K562 (cell line): ENCODE measurements around the gene LTN1. TPM values are rescaled to one million over a fixed set of nuclear protein-coding genes. Genes with fewer than 3 reads are reported as not detected.
A peak's percentile ranks its signal among the peaks of the same experiment; 100 is the strongest.

Source experiments
- ATAC-seq: fragments of 200-7000 bp; cut with Tn5 transposase; 3 replicates; pipeline ENCODE4 v1.9.1; 2020; ENCODE audit warnings: moderate library complexity
- BruUV-seq: library from RNA; stranded (reverse); fragments of 400-500 nt; replicated peaks from 2 replicates; lab custom pipeline; 2021; lab: Mats Ljungman, UMichigan
- CTCF ChIA-PET: fragments of 300-600 bp; formaldehyde crosslinking; extraction: SDS; loops from one replicate; lab custom pipeline; 2021; ENCODE audit warnings: low intra/inter-chr PET ratio; lab: Yijun Ruan, JAX
- POLR2A ChIA-PET: fragments of 300-600, 350-650 bp; sonication (Branson Sonifier 250); formaldehyde crosslinking; extraction: SDS; loops from one replicate; lab custom pipeline; 2021; ENCODE audit warnings: antibody characterized with exemption, inconsistent platforms; lab: Yijun Ruan, JAX
- DNase-seq, 4 experiments: peaks; one replicate each; pipeline versions ENCODE4 v3.0.0 to v3.0.0-alpha.2; 2011 to 2018; ENCODE audit warnings: low spot score in 3 of 4, mixed read lengths in 3 of 4; ENCODE audit errors: extremely low read depth in 1 of 4
- FAIRE-seq: peaks from 2 replicates; lab custom pipeline; 2011; peaks lifted over from hg19 to GRCh38; lab: Jason Lieb, UNC
- H2AFZ ChIP-seq: 2 replicates; pipeline ENCODE4 v1.6.0; 2011; ENCODE audit warnings: low read depth, low read length, control low read depth, inconsistent platforms
- H3K27ac ChIP-seq: fragments of 200-600 bp; 3 replicates; pipeline ENCODE4 v1.8.0; 2011; ENCODE audit warnings: low read depth, mild to moderate bottlenecking, control low read depth, inconsistent platforms, low read length, moderate library complexity, mixed read lengths; ENCODE audit errors: extremely low read depth
- H3K27me3 ChIP-seq, 2 experiments: fragments of 300-600 bp in 1 of 2; 2 replicates in 1 of 2; 3 replicates in 1 of 2; pipeline versions ENCODE4 v1.6.0 to v1.8.0; 2011; ENCODE audit warnings: inconsistent platforms in 2 of 2, low read length in 2 of 2, mild to moderate bottlenecking in 1 of 2, mixed read lengths in 1 of 2, moderate library complexity in 1 of 2; ENCODE audit not compliant: control insufficient read depth in 2 of 2, insufficient read depth in 2 of 2
- H3K36me3 ChIP-seq: fragments of 300-600 bp; 3 replicates; pipeline ENCODE4 v1.8.0; 2011; ENCODE audit warnings: mild to moderate bottlenecking, low read length, inconsistent platforms; ENCODE audit not compliant: control insufficient read depth, insufficient read depth
- H3K4me1 ChIP-seq, 2 experiments: fragments of 200-600 bp in 1 of 2; replicated peaks in 1 of 2; 2 replicates in 1 of 2; 3 replicates in 1 of 2; pipeline versions ENCODE4 v1.5.1 to v1.8.0; 2011; ENCODE audit warnings: inconsistent platforms in 2 of 2, low read length in 2 of 2, mild to moderate bottlenecking in 1 of 2, mixed read lengths in 1 of 2, moderate library complexity in 1 of 2; ENCODE audit not compliant: control insufficient read depth in 2 of 2, insufficient read depth in 2 of 2
- H3K4me2 ChIP-seq: 2 replicates; pipeline ENCODE4 v1.6.1; 2011; ENCODE audit warnings: low read length, control low read depth, inconsistent platforms, mixed read lengths; ENCODE audit not compliant: insufficient read depth
- H3K4me3 ChIP-seq: fragments of 200-600 bp; sonication (generic), shearing (Covaris generic); 2 replicates; pipeline ENCODE4 v1.5.1; 2016; ENCODE audit warnings: control low read depth, inconsistent platforms
- H3K79me2 ChIP-seq: fragments of 200-600 bp; 3 replicates; pipeline ENCODE4 v1.8.0; 2011; ENCODE audit warnings: low read length, inconsistent platforms; ENCODE audit not compliant: control insufficient read depth, insufficient read depth
- H3K9ac ChIP-seq, 2 experiments: 2 replicates each; pipeline versions ENCODE4 v1.6.0 to v1.6.1; 2011; ENCODE audit warnings: low read depth in 2 of 2, low read length in 2 of 2, control low read depth in 1 of 2, inconsistent platforms in 1 of 2, mild to moderate bottlenecking in 1 of 2, mixed read lengths in 1 of 2; ENCODE audit not compliant: insufficient read depth in 1 of 2
- H3K9me1 ChIP-seq: one replicate; pipeline ENCODE4 v1.6.0; 2011; ENCODE audit warnings: inconsistent platforms, mild to moderate bottlenecking, low read length, moderate library complexity; ENCODE audit not compliant: control insufficient read depth, insufficient read depth
- H3K9me3 ChIP-seq: replicated peaks from 2 replicates; pipeline ENCODE4 v1.5.1; 2011; ENCODE audit warnings: low read depth, low read length, inconsistent platforms; ENCODE audit not compliant: control insufficient read depth, insufficient read depth
- H4K20me1 ChIP-seq: replicated peaks from 2 replicates; pipeline ENCODE4 v1.6.1; 2011; ENCODE audit warnings: low read length, inconsistent platforms, mixed read lengths; ENCODE audit not compliant: control insufficient read depth, insufficient read depth
- CBX2 ChIP-seq: fragments of 200-600 bp; sonication (generic); IDR thresholded peaks from one replicate; pipeline ENCODE4 v1.6.1; 2012; ENCODE audit warnings: mild to moderate bottlenecking, low read length, inconsistent platforms; ENCODE audit not compliant: insufficient read depth, poor library complexity, severe bottlenecking
- DACH1 ChIP-seq: fragments of 450-650 bp; IDR thresholded peaks from 2 replicates; pipeline ENCODE4 v1.6.1; 2018; ENCODE audit not compliant: partially characterized antibody
- DIDO1 ChIP-seq: fragments of 450-650 bp; IDR thresholded peaks from 2 replicates; pipeline ENCODE4 v1.6.1; 2016; ENCODE audit warnings: low read depth, missing biosample characterization, missing genetic modification characterization
- HMG20A ChIP-seq: fragments of 450-650 bp; formaldehyde crosslinking; conservative IDR thresholded peaks from 2 replicates; pipeline ENCODE4 v1.4.0; 2020; ENCODE audit warnings: mild to moderate bottlenecking, mixed read lengths
- JUN ChIP-seq, 2 experiments: sonication (generic) in 1 of 2; formaldehyde crosslinking in 1 of 2; IDR thresholded peaks; 2 replicates each; pipeline versions ENCODE4 v1.6.1 to v1.8.0; 2012 to 2022; ENCODE audit warnings: borderline replicate concordance in 2 of 2, mild to moderate bottlenecking in 2 of 2, improper control_type of control experiment in 1 of 2, low read depth in 1 of 2, low read length in 1 of 2, missing genetic modification reagents in 1 of 2
- PPARD ChIP-seq: fragments of 250-450 bp; sonication (Bioruptor Pico); IDR thresholded peaks from 2 replicates; pipeline ENCODE4 v1.8.0; 2022; ENCODE audit warnings: inconsistent platforms, mild to moderate bottlenecking, moderate library complexity
- SMARCA5 ChIP-seq: fragments of 450-650 bp; IDR thresholded peaks from 2 replicates; pipeline ENCODE4 v1.6.1; 2016
- ZZZ3 ChIP-seq: fragments of 450-650 bp; IDR thresholded peaks from 2 replicates; pipeline ENCODE4 v1.6.1; 2016; ENCODE audit warnings: antibody characterized with exemption, mild to moderate bottlenecking, moderate library complexity
- WGBS: fragments of 100-300 bp; shearing (Covaris generic); methylation state at CpG from one replicate; pipeline ENCODE4 v1.1.6; 2016; ENCODE audit warnings: low coverage, mixed read lengths; ENCODE audit not compliant: insufficient coverage; ENCODE audit errors: missing lambda C conversion rate; 5-methylcytosine and 5-hydroxymethylcytosine counted together
- in situ Hi-C: fragments of 300-500 bp; cut with MboI; formaldehyde crosslinking; loops from 4 replicates; pipeline ENCODE4 v1.15.0; 2018; ENCODE audit warnings: inconsistent platforms, mixed read lengths
- intact Hi-C: fragments of 100-400 bp; cut with micrococcal nuclease; formaldehyde crosslinking; loops from 2 replicates; pipeline ENCODE4 v1.14.2; 2022
- polyA plus RNA-seq, 8 experiments: library from polyadenylated mRNA; depleted of rRNA in 4 of 8; stranded (reverse) in 5 of 8; unstranded in 3 of 8; fragments of >200 nt; fragmentation: Nextera tagmentation in 2 of 8; fragmentation: Illumina TruSeq in 1 of 8; extraction: Ambion mirVana in 2 of 8; extraction: Trizol in 1 of 8; gene quantifications; 2 replicates each; pipeline versions ENCODE4 v1.2.1 to v1.2.3, GENCODE V29; 2011 to 2014; ENCODE audit warnings: inconsistent platforms in 1 of 8, missing spikeins in 1 of 8
- total RNA-seq, 7 experiments: library from RNA; depleted of rRNA in 6 of 7; stranded (reverse); fragments of >200 nt in 6 of 7; fragmentation: Illumina TruSeq in 2 of 7; extraction: Trizol in 2 of 7; gene quantifications; 2 replicates each; pipeline versions ENCODE4 v1.2.1 to v1.2.3, GENCODE V29; 2011 to 2021; ENCODE audit warnings: low replicate concordance in 1 of 7
- TF ChIP-seq, protein P1 (sequence below): fragments of 250-450 bp; sonication (Bioruptor Pico); IDR thresholded peaks from 2 replicates; pipeline ENCODE4 v1.5.0; 2022; ENCODE audit warnings: mild to moderate bottlenecking
- TF ChIP-seq, protein P2 (sequence below): fragments of 250-450 bp; sonication (Bioruptor Pico); IDR thresholded peaks from 2 replicates; pipeline ENCODE4 v1.9.0; 2021; ENCODE audit warnings: mild to moderate bottlenecking

LTN1 gene
- total and polyA plus RNA-seq, 9 of the 15 experiments (the other 6 are each of a cell fraction or from before 2014, with no cell fraction given) = 15.7 to 49.6 (median 28.7) TPM

DNA sequence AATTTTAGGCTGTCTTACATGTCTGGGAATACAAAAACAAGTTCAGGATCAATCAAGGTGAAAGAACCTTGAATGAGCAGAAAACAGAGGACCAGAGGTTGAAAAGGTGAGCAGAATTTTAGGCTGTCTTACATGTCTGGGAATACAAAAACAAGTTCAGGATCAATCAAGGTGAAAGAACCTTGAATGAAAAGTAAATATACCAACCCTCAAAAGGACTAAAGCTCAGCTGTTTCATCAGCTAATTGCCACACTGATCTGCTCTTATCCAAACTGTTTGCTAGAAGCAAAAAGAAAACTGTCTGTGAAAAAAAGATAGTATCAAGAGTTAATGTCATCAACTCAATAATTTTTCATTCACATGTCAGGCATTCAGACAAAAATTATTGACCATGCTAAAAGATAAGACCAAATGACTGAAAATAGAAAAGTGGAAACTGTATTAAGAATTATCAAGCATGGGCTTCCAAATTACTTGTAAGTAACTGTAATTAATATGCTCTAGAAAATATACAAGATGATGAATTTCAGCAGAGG is 69.2 kb downstream of the LTN1 start:
- Histone ChIP-seq H3K9me1 (no peaks in the 10 kb centered on the region), H3K79me2 (no peaks in the 10 kb centered on the region), H3K27me3 (no peaks in the 10 kb centered on the region), H3K4me1 (peaks cover 0 to 3% of the 10 kb centered on the region in 2 experiments; a peak in 2 of 5 replicates), H3K36me3 (peaks cover 12% of the 10 kb centered on the region; the same call in 1 of the 3 replicates), H3K9me3 (no peaks in the 10 kb centered on the region), H3K27ac (no peak overlapping the region), H3K9ac (no peak overlapping the region), H3K4me3 (no peak overlapping the region), H3K4me2 (no peak overlapping the region), H2AFZ (no peak overlapping the region), H4K20me1 (no peaks in the 10 kb centered on the region)
- intact Hi-C loops = no loop called here
- POLR2A ChIA-PET = interaction anchor here (0.5 to 1.5 kb wide), 3 partner anchors 10 to 95 kb away, joined by 3 to 4 read pairs (median 3); no protein-coding TSS in a partner anchor
- CTCF ChIA-PET = no interaction called here
- no peak for TF ChIP-seq SMARCA5
- no peak for TF ChIP-seq DIDO1 (tag)
- FAIRE-seq = peak; percentile 52
- no peak for ATAC-seq
- BruUV-seq = no TSS peak
- in situ Hi-C loops = no loop called here
- no peak for DNase-seq

DNA sequence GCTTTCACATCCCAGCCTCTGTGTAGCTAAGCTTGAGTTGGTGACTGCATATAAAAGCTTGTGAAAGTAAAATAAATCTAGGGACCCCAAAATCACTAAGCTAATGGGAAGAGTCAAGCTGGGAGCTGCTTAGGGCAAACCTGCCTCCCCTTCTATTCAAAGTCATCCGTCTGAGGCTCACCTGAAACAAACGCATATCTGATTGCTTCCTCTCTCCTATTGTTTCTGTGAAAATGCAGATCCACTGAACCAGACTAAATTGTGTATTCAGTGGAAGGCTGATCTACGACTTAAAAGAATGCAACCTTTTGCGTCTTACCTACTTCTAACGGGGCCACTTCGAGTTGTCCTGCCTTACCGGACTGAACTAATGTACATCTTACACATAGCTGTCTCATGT is 70.3 kb downstream of the LTN1 start:
- H3K79me2 ChIP-seq = no peaks in the 10 kb centered on the region
- H3K36me3 ChIP-seq = peaks cover 12% of the 10 kb centered on the region; the same call in 1 of the 3 replicates
- no TSS peak for BruUV-seq
- H3K4me3 ChIP-seq = no peak overlapping the region
- ATAC-seq = no peak
- ChIA-PET POLR2A (interaction anchor here (1.3 to 1.5 kb wide), 2 partner anchors 9 to 17 kb away, joined by 4 read pairs; no protein-coding TSS in a partner anchor), CTCF (no interaction called here)
- no peak overlapping the region for H2AFZ ChIP-seq
- H3K4me2 ChIP-seq = no peak overlapping the region
- WGBS = 90% methylated on average over 7 of the region's 7 CpGs
- H3K9ac ChIP-seq = no peak overlapping the region
- no peaks in the 10 kb centered on the region for H3K9me1 ChIP-seq
- no peak overlapping the region for H3K27ac ChIP-seq
- in situ Hi-C loops = no loop called here
- H3K27me3 ChIP-seq = no peaks in the 10 kb centered on the region
- no peak for FAIRE-seq
- intact Hi-C loops = no loop called here
- DNase-seq = no peak
- peaks cover 0 to under 1% of the 10 kb centered on the region in 2 experiments; a peak in 2 of 5 replicates for H3K4me1 ChIP-seq
- H4K20me1 ChIP-seq = no peaks in the 10 kb centered on the region
- no peaks in the 10 kb centered on the region for H3K9me3 ChIP-seq
- TF ChIP-seq JUN (IDR thresholded peaks at IDR 0.05; ENCODE audit: borderline replicate concordance, low read depth, low read length) = no peak
- no peak for TF ChIP-seq JUN (CRISPR knock-in tag; IDR thresholded peaks at IDR 0.05; ENCODE audit: borderline replicate concordance)
- TF ChIP-seq CBX2 = no peak
- TF ChIP-seq PPARD (CRISPR knock-in tag) = no peak
- TF ChIP-seq ZZZ3 = no peak
- TF ChIP-seq, protein P1, sequence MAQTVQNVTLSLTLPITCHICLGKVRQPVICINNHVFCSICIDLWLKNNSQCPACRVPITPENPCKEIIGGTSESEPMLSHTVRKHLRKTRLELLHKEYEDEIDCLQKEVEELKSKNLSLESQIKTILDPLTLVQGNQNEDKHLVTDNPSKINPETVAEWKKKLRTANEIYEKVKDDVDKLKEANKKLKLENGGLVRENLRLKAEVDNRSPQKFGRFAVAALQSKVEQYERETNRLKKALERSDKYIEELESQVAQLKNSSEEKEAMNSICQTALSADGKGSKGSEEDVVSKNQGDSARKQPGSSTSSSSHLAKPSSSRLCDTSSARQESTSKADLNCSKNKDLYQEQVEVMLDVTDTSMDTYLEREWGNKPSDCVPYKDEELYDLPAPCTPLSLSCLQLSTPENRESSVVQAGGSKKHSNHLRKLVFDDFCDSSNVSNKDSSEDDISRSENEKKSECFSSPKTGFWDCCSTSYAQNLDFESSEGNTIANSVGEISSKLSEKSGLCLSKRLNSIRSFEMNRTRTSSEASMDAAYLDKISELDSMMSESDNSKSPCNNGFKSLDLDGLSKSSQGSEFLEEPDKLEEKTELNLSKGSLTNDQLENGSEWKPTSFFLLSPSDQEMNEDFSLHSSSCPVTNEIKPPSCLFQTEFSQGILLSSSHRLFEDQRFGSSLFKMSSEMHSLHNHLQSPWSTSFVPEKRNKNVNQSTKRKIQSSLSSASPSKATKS (CRISPR knock-in tag) = no peak
- TF ChIP-seq DACH1 = no peak
- TF ChIP-seq, protein P2, sequence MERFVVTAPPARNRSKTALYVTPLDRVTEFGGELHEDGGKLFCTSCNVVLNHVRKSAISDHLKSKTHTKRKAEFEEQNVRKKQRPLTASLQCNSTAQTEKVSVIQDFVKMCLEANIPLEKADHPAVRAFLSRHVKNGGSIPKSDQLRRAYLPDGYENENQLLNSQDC = no peak
- no peak for TF ChIP-seq HMG20A
